ENCODE results near the gene ZFHX3.

The ZFHX3 gene

GRCh38 chr16:72814226-72814625, 233.7 kb downstream of the ZFHX3 start:
- DNase-seq: no peak

- DNase-seq: no peak
Measured at GRCh38 chr16:72812672-72813071, 235.3 kb downstream of the ZFHX3 start.

GRCh38 chr16:72811876-72812275, 236.1 kb downstream of the ZFHX3 start:
- no peak for DNase-seq

GRCh38 chr16:72811188-72811720, 236.7 kb downstream of the ZFHX3 start:
- DNase-seq: no peak

GRCh38 chr16:72810480-72810879, 237.4 kb downstream of the ZFHX3 start:
- DNase-seq: no peak

- no peak for DNase-seq
Measured at GRCh38 chr16:72809446-72809845, 238.5 kb downstream of the ZFHX3 start.

- DNase-seq: no peak
Measured at GRCh38 chr16:72808754-72809153, 239.2 kb downstream of the ZFHX3 start.

GRCh38 chr16:72807245-72807644, 240.7 kb downstream of the ZFHX3 start:
- DNase-seq: no peak

GRCh38 chr16:72805486-72805885, 242.4 kb downstream of the ZFHX3 start:
- no peak for DNase-seq

- DNase-seq: no peak
Measured at GRCh38 chr16:72800524-72801161, 247.3 kb downstream of the ZFHX3 start.

- no peak for DNase-seq
Measured at GRCh38 chr16:72798264-72798663, 249.7 kb downstream of the ZFHX3 start.

GRCh38 chr16:72797621-72798020, 250.3 kb downstream of the ZFHX3 start:
- DNase-seq: no peak

GRCh38 chr16:72796222-72796621, 251.7 kb downstream of the ZFHX3 start:
- no peak for DNase-seq

GRCh38 chr16:72794986-72795385, 252.9 kb downstream of the ZFHX3 start:
- DNase-seq: no peak

- no peak for DNase-seq
Measured at GRCh38 chr16:72794319-72794718, 253.6 kb downstream of the ZFHX3 start.

- no peak for DNase-seq
Measured at GRCh38 chr16:72793716-72794115, 254.2 kb downstream of the ZFHX3 start.

- no peak for DNase-seq
Measured at GRCh38 chr16:72793017-72793416, 254.9 kb downstream of the ZFHX3 start.

GRCh38 chr16:72791786-72792185, 256.1 kb downstream of the ZFHX3 start:
- DNase-seq: no peak

- DNase-seq: no peak
Measured at GRCh38 chr16:72789921-72790320, 258.0 kb downstream of the ZFHX3 start.

- no peak for DNase-seq
Measured at GRCh38 chr16:72789465-72789864, 258.5 kb downstream of the ZFHX3 start.

- DNase-seq: no peak
Measured at GRCh38 chr16:72788269-72788809, 259.6 kb downstream of the ZFHX3 start.

- peak; percentile 45 to 50 for DNase-seq
Measured at GRCh38 chr16:72787514-72788268, 260.2 kb downstream of the ZFHX3 start.

- no peak for DNase-seq
Measured at GRCh38 chr16:72787130-72787513, 260.8 kb downstream of the ZFHX3 start.

GRCh38 chr16:72786606-72787005, 261.3 kb downstream of the ZFHX3 start:
- no peak for DNase-seq
